Activated T-cell treated with anti-CD3 and anti-CD28 coated beads for 24 hours (primary cell): ENCODE data around the gene TMEM151B.
"Not testable (repeated sequence)": the region's sequence is repeated elsewhere in the genome, so short reads cannot be mapped to it uniquely, and the experiment has no call there.

ENCODE experiments used
- DNase-seq: peaks from one replicate; pipeline ENCODE4 v3.0.0-alpha.2; 2020; ENCODE audit warnings: low read depth

TMEM151B gene

GRCh38 chr6:44333942-44334341 lies 63.7 kb downstream of the TMEM151B start:
- no peak for DNase-seq

GRCh38 chr6:44335631-44336030 lies 65.4 kb downstream of the TMEM151B start:
- no peak for DNase-seq

- DNase-seq, result peak; percentile 63
Observed at GRCh38 chr6:44338228-44339122, 68.2 kb downstream of the TMEM151B start.

- DNase-seq, result no peak
Observed at GRCh38 chr6:44339301-44339700, 69.1 kb downstream of the TMEM151B start.

- no peak for DNase-seq
Observed at GRCh38 chr6:44339763-44340625, 69.7 kb downstream of the TMEM151B start.

- DNase-seq, result no peak
Observed at GRCh38 chr6:44341095-44341890, 71.0 kb downstream of the TMEM151B start.

- no peak for DNase-seq
Observed at GRCh38 chr6:44342052-44342451, 71.8 kb downstream of the TMEM151B start.

- DNase-seq, result no peak
Observed at GRCh38 chr6:44342489-44342888, 72.2 kb downstream of the TMEM151B start, which contains the start of gene SPATS1. TSS of gene SPATS1 (plus strand) at chr6:44342650. CDS start at chr6:44343096, 446 bp downstream.

- not testable (repeated sequence) for DNase-seq
Observed at GRCh38 chr6:44346818-44347217, 76.6 kb downstream of the TMEM151B start.

GRCh38 chr6:44349904-44350649 lies 79.8 kb downstream of the TMEM151B start:
- no peak for DNase-seq

GRCh38 chr6:44350650-44350994 lies 80.4 kb downstream of the TMEM151B start:
- not testable (repeated sequence) for DNase-seq

GRCh38 chr6:44352259-44352658 lies 82.0 kb downstream of the TMEM151B start:
- DNase-seq, result no peak

GRCh38 chr6:44353336-44353735 lies 83.1 kb downstream of the TMEM151B start:
- DNase-seq, result no peak

- DNase-seq, result no peak
Observed at GRCh38 chr6:44355640-44356039, 85.4 kb downstream of the TMEM151B start.

GRCh38 chr6:44356487-44356886 lies 86.2 kb downstream of the TMEM151B start:
- no peak for DNase-seq
